OCI-LY7 (cell line): ENCODE measurements around the gene BBX.

Experiments used
- EZH2phosphoT487 ChIP-seq: fragments of 200-600 bp; sonication (generic); IDR thresholded peaks from 2 replicates; pipeline ENCODE4 v1.6.1; 2018; ENCODE audit warnings: low read depth, borderline replicate concordance, mild to moderate bottlenecking, mixed run types, antibody characterized with exemption, low read length, moderate library complexity, mixed read lengths
- TF ChIP-seq, protein P1 (sequence below): fragments of 200-600 bp; sonication (generic); conservative IDR thresholded peaks from 2 replicates; pipeline ENCODE4 v1.5.1; 2014; ENCODE audit warnings: mild to moderate bottlenecking, antibody characterized with exemption, low read length, moderate library complexity, mixed read lengths

GRCh38 chr3:107818025-107818424 is 295.3 kb downstream of the BBX start:
- TF ChIP-seq, protein P1, sequence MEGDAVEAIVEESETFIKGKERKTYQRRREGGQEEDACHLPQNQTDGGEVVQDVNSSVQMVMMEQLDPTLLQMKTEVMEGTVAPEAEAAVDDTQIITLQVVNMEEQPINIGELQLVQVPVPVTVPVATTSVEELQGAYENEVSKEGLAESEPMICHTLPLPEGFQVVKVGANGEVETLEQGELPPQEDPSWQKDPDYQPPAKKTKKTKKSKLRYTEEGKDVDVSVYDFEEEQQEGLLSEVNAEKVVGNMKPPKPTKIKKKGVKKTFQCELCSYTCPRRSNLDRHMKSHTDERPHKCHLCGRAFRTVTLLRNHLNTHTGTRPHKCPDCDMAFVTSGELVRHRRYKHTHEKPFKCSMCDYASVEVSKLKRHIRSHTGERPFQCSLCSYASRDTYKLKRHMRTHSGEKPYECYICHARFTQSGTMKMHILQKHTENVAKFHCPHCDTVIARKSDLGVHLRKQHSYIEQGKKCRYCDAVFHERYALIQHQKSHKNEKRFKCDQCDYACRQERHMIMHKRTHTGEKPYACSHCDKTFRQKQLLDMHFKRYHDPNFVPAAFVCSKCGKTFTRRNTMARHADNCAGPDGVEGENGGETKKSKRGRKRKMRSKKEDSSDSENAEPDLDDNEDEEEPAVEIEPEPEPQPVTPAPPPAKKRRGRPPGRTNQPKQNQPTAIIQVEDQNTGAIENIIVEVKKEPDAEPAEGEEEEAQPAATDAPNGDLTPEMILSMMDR = no peak
- TF ChIP-seq EZH2phosphoT487 = no peak
